ENCODE data around the gene UBR7. TPM values are rescaled to one million over a fixed set of nuclear protein-coding genes. Genes with fewer than 3 reads are reported as not detected.

Gene UBR7
- polyA plus RNA-seq, 6 donors from 2014 or later = 31.7 to 45.5 (median 38.6) TPM

Other genes with a start within 250 kb of the UBR7 start
- 10 to 100 TPM in 5 of 6 donors, 1 to 10 TPM in 1; 8.5 to 20.1 (median 16.2) TPM for gene ITPK1, start 91.3 kb upstream of the UBR7 start, polyA plus RNA-seq (ENCODE audit: low read depth in 6 of 6)
- 100 to 1,000 TPM in 1 of 6 donors, 10 to 100 TPM in 5; 64.6 to 100 (median 82.0) TPM for gene MOAP1, start 22.4 kb upstream of the UBR7 start, polyA plus RNA-seq (ENCODE audit: low read depth in 6 of 6)
- gene LYSET, start 21.9 kb upstream of the UBR7 start, polyA plus RNA-seq (ENCODE audit: low read depth in 6 of 6) = 10 to 100 TPM; 33.0 to 71.6 (median 58.6) TPM
- 10 to 100 TPM; 15.8 to 23.5 (median 21.6) TPM for gene GON7, start 191 bp upstream of the UBR7 start, polyA plus RNA-seq (ENCODE audit: low read depth in 6 of 6)
- gene BTBD7, start 125.8 kb downstream of the UBR7 start, polyA plus RNA-seq (ENCODE audit: low read depth in 6 of 6) = 10 to 100 TPM in 2 of 6 donors, 1 to 10 TPM in 4; 7.0 to 12.1 (median 9.6) TPM
- not detected for gene COX8C, start 139.9 kb downstream of the UBR7 start, polyA plus RNA-seq (ENCODE audit: low read depth in 6 of 6)
- under 1 TPM in 2 of 6 donors, not detected in 4; 0.03 TPM for gene UNC79, start 223.7 kb downstream of the UBR7 start, polyA plus RNA-seq (ENCODE audit: low read depth in 6 of 6)